Amygdala (tissue), 56 donors: ENCODE measurements around the gene MAP3K5.

Experiments used
- DNase-seq, 56 donors: peaks; one replicate each; lab custom pipeline; 2025; lab: John Stamatoyannopoulos, UW

MAP3K5 gene

DNA sequence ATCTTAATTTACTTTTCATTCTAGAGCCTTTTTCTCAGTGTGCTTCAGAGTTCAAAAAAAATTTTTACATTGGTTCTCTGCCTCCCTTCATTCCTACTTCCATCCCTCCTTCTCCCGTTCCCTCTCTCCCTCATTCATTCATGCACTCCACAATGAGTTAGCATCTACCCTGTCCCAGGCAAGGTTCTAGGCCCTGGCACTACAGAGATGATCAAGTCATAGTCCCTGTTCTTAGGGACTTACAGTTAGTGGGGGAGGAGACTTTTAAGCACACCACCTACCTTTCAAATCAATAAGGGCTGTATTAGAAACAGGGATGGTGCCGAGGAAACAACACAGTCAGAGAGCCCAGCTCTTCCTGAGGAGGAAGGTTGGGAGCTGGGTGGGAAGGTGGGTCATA, 40.3 kb downstream of the MAP3K5 start:
- DNase-seq = no peak

GRCh38 chr6:136751522-136751956, 40.7 kb downstream of the MAP3K5 start:
- DNase-seq = no peak

DNA sequence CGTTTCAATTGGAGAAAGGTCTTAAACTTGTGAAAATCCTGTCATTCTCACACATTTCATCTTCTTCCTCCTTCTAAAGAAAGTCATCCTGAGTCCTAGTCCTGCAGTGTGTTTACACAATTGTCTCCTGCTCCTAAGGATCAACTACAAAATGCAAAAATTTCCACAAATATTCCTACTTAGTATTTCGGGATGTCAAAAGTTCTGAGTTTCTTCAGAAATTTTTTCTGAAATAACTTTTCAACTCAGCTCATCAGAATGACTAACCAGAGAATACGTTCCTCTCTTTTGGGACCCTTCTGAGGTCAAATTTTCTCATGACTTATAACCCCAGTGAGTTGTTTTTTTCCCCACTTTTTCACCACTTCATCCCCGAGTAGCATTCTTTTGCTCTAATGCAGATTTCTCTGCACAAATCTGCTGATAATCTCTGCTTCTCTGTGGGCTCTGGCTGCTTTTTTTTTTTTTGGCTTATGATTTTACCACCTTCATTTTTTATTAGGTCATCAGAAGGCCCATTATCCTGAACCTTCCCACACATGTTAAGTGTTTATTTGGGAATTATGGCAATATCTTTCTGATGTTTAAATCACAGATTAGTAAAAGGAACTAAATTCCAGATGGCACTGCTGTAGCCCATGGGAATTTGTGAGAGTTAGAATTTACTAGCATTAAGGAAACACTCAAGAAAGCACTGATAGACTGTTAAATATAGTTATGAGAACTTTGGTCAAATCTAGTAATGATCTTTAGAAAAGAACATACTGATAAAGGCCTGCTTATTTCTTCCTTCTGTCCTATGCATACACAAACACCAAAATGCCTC, 41.4 kb downstream of the MAP3K5 start:
- DNase-seq = no peak

DNA sequence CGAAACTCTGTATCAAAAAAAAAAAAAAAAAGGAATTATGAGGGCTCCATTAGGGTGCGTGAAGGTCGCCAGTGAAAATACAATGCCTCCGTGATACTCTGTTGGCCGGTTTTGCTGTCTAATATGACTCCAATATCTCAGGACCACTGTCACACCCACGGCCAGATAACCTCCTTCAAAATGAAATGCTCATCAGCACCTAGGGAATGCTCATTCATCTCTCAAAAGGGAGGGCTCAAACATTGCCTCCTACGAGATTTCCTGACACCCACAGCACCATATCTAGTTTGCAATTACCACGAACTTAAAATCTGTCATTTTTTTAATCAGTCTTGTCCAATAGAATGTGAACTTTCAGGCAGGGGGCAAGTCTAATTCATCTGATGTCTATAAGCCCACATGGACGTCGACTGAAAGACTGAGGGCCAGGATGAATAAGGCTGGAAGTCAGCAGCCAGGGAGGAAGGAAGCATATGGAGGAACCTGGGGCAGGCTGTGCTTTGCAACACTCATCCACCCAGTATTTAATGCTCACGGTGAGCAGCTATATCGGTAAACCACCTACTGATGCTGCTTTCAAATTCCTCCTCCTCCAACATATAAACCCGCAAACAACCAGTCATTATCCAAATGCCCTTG, 42.8 kb downstream of the MAP3K5 start:
- no peak for DNase-seq

GRCh38 chr6:136747507-136747906, 44.8 kb downstream of the MAP3K5 start:
- no peak for DNase-seq

GRCh38 chr6:136745300-136745699, 47.0 kb downstream of the MAP3K5 start:
- DNase-seq = peak in 16 of 56 donors; percentile 8 to 47 (median 26)

DNA sequence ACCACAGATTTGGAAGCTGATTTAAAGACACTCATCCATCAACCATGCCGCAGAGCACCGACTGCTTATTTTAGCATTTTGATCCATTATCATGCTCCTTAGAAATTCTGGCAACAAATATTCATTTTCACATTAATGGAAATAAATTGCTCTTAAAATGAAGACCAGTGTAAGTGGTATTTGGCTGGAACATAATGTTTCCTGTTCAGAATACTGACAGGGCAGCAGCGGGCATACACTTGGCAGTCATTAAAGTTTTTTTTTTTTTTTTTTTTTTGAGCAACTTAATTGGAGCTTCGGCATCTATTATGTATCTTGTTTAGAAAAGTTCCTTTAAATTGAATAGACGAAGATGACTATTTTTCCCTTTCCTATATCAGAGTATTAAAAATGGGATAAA, 47.4 kb downstream of the MAP3K5 start:
- DNase-seq = no peak

- DNase-seq = no peak
Measured at GRCh38 chr6:136742125-136742524, 50.2 kb downstream of the MAP3K5 start.

DNA sequence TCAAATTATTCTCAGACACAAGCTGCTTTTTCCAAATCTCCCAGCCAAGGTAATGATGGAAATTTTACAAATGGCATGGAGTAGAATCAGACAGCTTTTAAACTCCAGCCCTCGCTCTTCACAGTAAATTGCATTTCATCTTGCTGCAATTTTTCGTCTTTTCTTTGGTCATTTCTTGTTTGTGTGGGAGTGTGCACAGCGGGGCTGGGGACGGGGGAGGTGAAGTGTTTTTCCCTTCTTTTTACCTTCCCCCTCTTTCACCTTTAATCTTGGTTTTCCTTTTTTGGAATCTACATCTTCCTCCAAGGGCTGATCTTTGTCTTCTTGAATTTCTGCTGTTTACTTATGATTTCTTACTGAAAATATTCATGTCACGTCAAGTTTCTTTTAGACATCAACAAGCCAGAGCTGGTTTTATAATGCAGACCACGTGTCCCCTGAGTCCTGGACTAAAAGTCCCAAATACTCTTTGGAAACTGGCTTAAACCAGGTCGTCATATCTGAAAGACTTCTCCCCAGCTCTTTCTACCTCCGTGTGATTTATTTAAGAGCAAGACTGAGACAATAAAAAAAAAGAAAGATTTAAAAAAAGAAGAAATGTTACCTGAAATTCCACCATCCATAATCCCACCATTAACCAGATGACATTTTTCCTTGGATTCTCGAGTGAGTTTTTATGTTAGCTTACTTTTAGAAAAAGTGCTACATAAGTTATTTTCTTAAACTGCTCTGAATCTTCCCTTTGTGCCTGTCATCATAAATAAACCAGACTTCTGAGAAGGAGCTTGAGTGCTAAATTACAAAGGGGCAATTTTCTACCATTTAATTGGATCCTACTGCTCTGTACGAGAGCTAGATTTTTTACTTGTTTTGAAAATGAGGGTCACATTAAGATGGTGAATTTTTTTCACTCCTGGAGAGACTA, 52.0 kb downstream of the MAP3K5 start:
- DNase-seq = peak in 1 of 56 donors; percentile 11

GRCh38 chr6:136739501-136739900, 52.8 kb downstream of the MAP3K5 start:
- no peak for DNase-seq

- DNase-seq = no peak
Measured at GRCh38 chr6:136739071-136739470, 53.2 kb downstream of the MAP3K5 start.

DNA sequence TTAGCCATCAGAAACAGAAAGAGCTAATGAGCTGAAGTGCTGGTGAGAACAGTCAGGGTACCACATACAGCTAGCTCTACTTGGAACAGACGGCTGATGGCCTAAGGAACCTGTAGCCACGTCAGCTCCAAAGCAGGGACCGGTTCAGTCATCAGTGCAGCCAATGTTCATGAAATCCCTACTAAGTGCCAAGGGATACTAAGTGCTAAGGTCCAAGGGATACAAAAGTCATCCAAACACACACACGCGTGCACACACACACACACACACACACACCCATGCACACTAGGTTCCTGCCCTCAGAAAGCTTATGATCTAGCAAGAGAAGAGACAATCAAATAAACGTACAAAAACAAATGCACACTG, 53.6 kb downstream of the MAP3K5 start:
- DNase-seq = no peak

DNA sequence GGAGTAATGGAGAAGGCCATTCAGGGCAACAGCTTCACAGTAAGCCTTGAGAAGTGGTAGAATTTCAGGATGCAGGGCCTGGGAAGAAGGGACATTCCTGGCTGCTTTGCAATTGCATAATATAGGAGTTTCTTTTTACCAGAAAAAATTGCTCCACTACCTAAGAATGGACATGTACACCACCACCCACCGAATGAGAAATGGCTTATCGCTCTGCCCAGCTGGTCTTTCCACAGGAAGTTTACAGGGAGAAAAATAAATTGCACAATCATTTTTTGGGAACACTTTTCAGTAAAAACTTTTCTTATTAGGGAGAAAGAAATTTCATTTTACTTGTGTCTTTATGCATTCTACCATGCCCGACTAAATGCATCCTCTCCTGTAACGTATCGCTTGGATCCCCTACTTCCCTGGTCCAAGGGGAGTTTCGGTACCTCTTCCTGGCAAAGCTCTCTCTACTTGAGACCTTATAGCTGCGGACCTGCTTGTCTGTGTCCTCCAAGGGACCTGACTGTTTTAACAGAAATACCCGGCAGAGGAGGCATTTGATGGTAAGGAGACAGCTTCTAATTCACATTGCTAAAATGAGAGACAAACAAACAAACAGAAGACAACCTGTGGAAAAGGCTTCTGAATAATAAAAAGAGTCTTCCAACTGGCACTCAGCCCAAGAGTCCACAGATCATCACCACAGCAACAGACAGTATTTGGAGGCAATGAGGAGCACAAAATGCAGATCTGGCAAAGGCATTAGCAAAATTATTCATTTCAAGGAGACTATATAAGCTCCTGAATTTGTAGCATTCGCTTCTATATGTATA, 54.2 kb downstream of the MAP3K5 start:
- DNase-seq = peak in 1 of 56 donors; percentile 5

- DNase-seq = no peak
Measured at GRCh38 chr6:136737374-136737844, 54.9 kb downstream of the MAP3K5 start.

DNA sequence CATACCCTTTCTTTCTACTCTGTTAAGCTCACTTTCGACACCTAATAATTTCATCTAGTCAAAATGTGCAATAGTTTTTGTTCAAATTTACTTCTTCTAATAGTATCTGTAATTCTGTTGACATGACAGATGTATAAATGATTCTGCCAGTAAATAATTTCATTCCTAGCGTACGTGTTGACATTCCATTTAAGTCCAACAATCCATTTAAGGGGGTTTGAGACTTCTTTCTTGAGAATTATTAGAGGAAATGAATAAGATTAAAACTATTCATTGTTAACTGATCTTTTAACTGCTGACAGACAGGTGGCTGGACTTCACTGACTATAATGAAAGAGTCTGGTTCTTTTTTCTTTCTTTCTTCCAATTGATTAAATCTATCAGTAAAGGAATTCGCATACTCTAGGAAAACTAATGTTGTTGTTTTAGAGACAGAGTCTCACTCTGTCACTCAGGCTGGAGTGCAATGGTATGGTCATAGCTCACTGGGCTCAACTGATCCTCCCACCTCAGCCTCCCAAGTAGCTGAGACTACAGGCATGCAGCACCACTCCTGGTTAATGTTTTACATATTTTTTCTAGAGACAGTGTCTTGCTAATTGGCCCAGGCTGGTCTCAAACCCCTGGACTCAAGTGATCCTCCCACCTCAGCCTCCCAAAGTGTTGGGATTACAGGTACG, 55.9 kb downstream of the MAP3K5 start:
- DNase-seq = no peak

GRCh38 chr6:136734977-136735376, 57.3 kb downstream of the MAP3K5 start:
- no peak for DNase-seq

DNA sequence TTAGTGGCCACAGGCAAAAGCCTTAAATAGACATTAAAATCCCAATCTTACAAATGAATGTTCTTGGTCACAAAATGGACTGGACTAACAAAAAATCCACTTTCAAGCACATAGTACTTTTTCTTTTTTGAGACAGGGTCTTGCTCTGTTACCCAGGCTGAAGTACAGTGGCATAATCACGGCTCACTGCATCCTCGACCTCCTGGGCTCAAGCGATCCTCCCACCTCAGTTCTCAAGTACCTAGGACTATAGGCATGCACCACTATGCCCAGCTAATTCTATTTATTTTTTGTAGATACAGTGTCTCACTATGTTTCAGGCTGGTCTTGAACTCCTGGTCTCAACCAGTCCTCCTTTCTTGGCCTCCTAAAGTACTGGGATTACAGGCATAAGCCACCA, 59.4 kb downstream of the MAP3K5 start:
- no peak for DNase-seq

DNA sequence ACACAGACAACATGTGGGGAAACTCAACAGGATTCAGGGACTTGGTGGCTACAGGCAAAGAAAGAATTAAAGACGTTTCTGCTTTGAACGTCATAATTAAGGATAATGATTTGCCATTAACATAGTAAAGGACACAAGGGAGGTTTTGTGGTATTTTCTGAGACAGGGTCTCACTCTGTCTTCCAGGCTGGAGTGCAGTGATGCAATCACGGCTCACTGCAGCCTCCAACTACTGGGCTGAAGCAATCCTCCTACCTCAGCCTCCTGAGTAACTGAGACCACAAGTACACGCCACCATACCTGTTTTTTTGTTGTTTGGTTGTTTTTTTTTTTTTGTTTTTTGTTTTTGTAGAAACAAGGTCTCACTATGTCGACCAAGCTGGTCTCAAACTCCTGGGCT, 62.4 kb downstream of the MAP3K5 start:
- no peak for DNase-seq

- no peak for DNase-seq
Measured at GRCh38 chr6:136728976-136729515, 63.2 kb downstream of the MAP3K5 start.
